Measurements from ENCODE around the gene PGS1.

PGS1 gene

DNA sequence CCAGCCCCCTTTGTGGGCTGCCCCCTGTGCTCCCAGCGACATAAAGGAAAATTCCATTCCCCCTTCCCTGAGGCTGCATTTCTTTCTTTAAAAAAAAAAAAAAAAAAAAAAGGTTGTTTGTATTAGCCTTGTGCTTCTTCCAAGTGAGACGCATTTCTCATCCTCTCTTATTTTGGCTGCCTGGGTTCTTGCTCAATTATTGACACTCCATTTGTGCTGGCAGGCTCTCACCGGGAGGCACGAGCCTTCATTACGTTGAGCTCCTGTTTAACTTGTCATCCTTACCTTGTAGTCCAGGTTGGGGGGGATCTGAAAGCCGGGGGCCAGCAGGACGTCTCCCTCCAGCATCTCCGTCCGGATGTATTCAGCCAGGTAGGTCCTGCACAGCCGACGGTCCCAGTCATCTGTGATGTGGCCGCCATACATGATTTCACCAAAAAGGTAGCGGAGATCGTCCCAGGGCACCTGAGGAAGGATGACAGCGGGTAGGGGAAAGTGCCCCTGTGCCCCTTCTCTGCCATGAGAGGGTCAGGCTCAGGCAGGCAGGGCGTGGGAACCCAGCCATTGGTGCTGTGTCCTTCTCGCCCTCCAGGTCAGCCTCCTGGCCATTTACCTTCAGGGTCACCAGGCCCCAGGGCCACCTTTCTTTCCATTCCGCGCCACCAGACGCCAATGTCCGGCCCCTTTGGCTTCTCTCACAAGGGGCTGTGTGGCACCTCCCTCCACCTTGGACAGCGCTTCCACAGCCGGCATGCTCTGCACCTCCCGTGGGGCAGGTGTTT is 50.6 kb downstream of the PGS1 start:
- POLR2A ChIA-PET (ENCODE audit: low non-redundant PET): no interaction called here
- CTCF ChIA-PET: interaction anchor here (0.5 kb wide), 1 partner anchor 278 kb away, joined by 3 read pairs; no protein-coding TSS in a partner anchor
- H3K27ac ChIP-seq: no peak overlapping the region
- DNase-seq (ENCODE audit: low spot score): no peak
- TF ChIP-seq CTCF (conservative IDR thresholded peaks at IDR 0.05; ENCODE audit: low read depth): no peak

DNA sequence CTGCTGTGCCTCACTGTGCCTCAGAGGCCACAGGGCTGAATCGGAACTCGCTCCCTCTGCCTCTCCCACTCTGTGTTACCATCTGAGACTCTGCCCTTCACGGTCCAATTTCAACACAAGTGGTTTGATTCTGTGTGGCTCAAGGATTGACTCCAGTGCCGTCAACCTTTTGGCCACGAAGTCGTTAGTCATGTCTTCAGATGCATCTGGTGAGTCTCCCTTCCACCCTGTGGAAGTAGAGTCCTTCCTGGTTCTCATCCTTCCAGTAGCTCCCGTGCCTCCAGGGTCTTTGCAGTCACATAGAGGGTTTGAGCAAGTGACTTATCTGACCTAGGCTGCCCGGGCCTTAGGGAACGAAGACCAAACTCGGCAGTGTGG is 51.2 kb downstream of the PGS1 start:
- H3K27ac ChIP-seq: no peak overlapping the region
- POLR2A ChIA-PET (ENCODE audit: low non-redundant PET): no interaction called here
- DNase-seq (ENCODE audit: low spot score): no peak
- no peak for TF ChIP-seq CTCF (conservative IDR thresholded peaks at IDR 0.05; ENCODE audit: low read depth)
- CTCF ChIA-PET: interaction anchor here (0.5 to 2.4 kb wide), 2 partner anchors 7 to 277 kb away, joined by 3 to 6 read pairs; no protein-coding TSS in a partner anchor

DNA sequence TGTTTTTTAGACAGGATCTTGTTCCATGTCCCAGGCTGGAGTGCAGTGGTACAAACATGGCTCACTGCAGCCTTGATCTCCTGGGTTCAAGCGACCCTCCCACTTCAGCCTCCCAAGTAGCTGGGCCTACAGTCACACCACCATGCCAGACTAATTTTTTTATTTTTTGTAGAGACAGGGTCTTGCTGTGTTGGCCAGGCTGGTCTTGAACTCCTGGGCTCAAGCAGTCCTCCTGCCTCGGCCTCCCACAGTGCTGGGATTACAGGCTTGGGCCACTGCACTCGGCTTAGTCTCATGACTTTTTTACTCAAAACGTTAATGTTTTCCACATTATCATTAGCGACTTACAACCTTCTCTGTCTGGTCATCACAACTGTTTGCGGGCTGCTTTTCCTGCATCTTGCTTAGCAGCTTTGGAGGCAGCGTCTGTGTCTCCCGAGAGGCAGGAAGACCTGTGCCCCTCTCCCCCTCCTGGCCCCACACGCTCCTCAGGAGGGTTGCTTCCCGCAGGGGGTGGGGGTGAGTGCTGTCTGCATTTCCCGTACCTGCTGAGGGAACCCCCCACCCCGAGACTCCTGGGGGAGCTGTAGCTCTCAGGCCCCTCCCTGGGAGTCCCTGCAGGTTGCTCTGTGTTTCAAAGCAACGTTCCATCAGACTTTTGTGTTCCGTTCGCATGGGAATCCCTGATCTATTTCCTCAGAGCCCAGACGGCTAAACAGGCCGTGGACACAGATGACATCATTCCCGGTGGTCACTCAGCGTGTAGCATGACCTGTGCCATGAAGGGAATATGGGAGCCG is 52.6 kb downstream of the PGS1 start:
- no peak for DNase-seq (ENCODE audit: low spot score)
- H3K27ac ChIP-seq: no peak overlapping the region
- CTCF ChIA-PET: interaction anchor here (2.4 kb wide), 1 partner anchor 9 kb away, joined by 6 read pairs; no protein-coding TSS in a partner anchor
- POLR2A ChIA-PET (ENCODE audit: low non-redundant PET): no interaction called here
- TF ChIP-seq CTCF (conservative IDR thresholded peaks at IDR 0.05; ENCODE audit: low read depth): no peak

DNA sequence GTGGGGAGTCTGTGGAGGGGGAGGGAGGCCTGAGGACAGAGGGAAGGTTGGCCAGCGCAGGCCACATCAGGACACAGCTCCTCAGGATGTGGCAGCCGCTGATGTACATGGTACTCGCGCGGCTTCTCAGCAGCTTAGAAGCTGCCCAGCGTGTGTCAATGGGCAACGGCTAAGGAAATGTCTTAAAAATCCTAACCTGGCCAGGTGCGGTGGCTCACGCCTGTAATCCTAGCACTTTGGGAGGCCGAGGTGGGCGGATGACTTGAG is 53.2 kb downstream of the PGS1 start:
- TF ChIP-seq CTCF (conservative IDR thresholded peaks at IDR 0.05; ENCODE audit: low read depth): no peak
- ChIA-PET POLR2A (ENCODE audit: low non-redundant PET) (no interaction called here), CTCF (interaction anchor here (2.4 kb wide), 1 partner anchor 10 kb away, joined by 6 read pairs; no protein-coding TSS in a partner anchor)
- no peak overlapping the region for H3K27ac ChIP-seq
- DNase-seq (ENCODE audit: low spot score): no peak

DNA sequence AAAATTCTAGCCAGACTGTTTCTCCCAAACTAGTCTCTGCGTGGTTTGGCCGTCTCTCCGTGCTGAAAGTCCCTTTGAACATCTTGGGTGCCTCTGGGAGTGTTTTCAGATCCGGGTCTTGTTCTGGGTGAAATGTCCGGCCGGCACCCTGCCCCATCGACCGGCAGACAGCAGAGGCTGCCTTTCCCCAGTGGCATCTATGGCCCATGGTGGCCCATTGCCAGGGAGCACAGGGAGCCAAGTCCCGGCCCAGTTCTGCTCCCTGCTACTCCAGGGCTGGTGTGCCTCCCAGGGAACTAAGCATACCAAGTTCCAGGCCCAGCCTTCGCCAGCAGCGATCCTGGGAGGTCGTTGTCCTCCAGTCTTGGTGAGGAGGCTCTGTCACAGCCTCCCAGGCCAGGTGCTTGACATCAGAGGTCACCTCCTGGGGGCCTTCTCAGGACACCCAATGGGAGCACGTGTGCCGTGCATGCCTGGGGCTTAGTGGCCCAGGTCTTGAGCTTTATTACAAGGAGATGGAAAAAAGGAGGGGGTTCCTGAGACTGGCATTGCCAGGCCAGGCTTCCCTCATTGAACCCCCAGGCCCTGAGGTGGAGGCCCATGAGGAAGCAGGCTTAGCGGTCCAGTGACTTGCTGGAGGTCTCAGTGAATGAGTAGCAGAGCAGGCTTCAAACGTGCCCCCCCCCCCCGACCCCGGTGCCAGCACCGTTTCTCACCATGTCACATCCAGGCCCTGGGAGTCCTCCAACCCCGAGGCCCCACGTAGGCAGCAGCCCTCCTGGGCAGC is 54.0 kb downstream of the PGS1 start:
- DNase-seq (ENCODE audit: low spot score): no peak
- CTCF ChIA-PET: interaction anchor here (0.6 to 2.4 kb wide), 2 partner anchors 10 to 168 kb away, joined by 5 to 6 read pairs; no protein-coding TSS in a partner anchor
- no peak overlapping the region for H3K27ac ChIP-seq
- POLR2A ChIA-PET (ENCODE audit: low non-redundant PET): no interaction called here
- TF ChIP-seq CTCF (conservative IDR thresholded peaks at IDR 0.05; ENCODE audit: low read depth): no peak
